Measurements from ENCODE around the gene USP2. TPM values are rescaled to one million over a fixed set of nuclear protein-coding genes. Genes with fewer than 3 reads are reported as not detected.
A peak's percentile ranks its signal among the peaks of the same experiment; 100 is the strongest.

The USP2 gene
- total RNA-seq, 4 donors from 2014 or later, result 4.6 to 10.0 (median 6.6) TPM

- no peaks in the 10 kb centered on the region for H3K9me3 ChIP-seq
- no peaks in the 10 kb centered on the region for H3K36me3 ChIP-seq
- peaks cover 15 to 100% (median 70%) of the 10 kb centered on the region in 3 donors for H3K4me1 ChIP-seq
- no peaks in the 10 kb centered on the region for H3K27me3 ChIP-seq
- H3K27ac ChIP-seq, result peak overlapping the region; percentile 59 to 97 (median 95)
- 68 to 69% methylated on average over 5 to 10 of the region's 13 CpGs for WGBS, 2 donors (ENCODE audit: low coverage in 1 of 2)
- no peak for ATAC-seq
- H3K4me3 ChIP-seq, result peak overlapping the region in 1 of 2 donors; percentile 6
- TF ChIP-seq POLR2A (IDR thresholded peaks at IDR 0.05) (no peak), CTCF (IDR thresholded peaks at IDR 0.05) (no peak), EP300 (IDR thresholded peaks at IDR 0.05) (no peak), POLR2AphosphoS5 (IDR thresholded peaks at IDR 0.05) (no peak)
These were observed 12.2 kb downstream of the USP2 start for GRCh38 chr11:119369132-119369925.

- H3K9me3 ChIP-seq, result no peaks in the 10 kb centered on the region
- peaks cover 15 to 100% (median 71%) of the 10 kb centered on the region in 3 donors for H3K4me1 ChIP-seq
- no peaks in the 10 kb centered on the region for H3K27me3 ChIP-seq
- ATAC-seq, result peak; percentile 49
- H3K36me3 ChIP-seq, result no peaks in the 10 kb centered on the region
- WGBS, 2 donors (ENCODE audit: low coverage in 1 of 2), result 45% methylated on average over 13 of the region's 17 CpGs; no CpG with 5 or more reads in 1 of the 2 donors
- H3K27ac ChIP-seq, result peak overlapping the region; percentile 59 to 97 (median 95)
- peak; percentile 81 for TF ChIP-seq POLR2AphosphoS5 (IDR thresholded peaks at IDR 0.05)
- TF ChIP-seq EP300 (IDR thresholded peaks at IDR 0.05), result no peak
- peak in 1 of 4 experiments; percentile 3 for TF ChIP-seq CTCF (IDR thresholded peaks at IDR 0.05)
- peak overlapping the region in 1 of 2 donors; percentile 6 for H3K4me3 ChIP-seq
These were observed 13.1 kb downstream of the USP2 start for GRCh38 chr11:119368121-119369034.

GRCh38 chr11:119367661-119368120 is 13.8 kb downstream of the USP2 start:
- TF ChIP-seq POLR2A (IDR thresholded peaks at IDR 0.05), result no peak
- peak; percentile 38 for TF ChIP-seq POLR2AphosphoS5 (IDR thresholded peaks at IDR 0.05)
- peak; percentile 10 for TF ChIP-seq EP300 (IDR thresholded peaks at IDR 0.05)
- peak in 1 of 4 experiments; percentile 7 for TF ChIP-seq CTCF (IDR thresholded peaks at IDR 0.05)
- Histone ChIP-seq H3K4me1 (peaks cover 15 to 100% (median 71%) of the 10 kb centered on the region in 3 donors), H3K36me3 (no peaks in the 10 kb centered on the region), H3K4me3 (no peak overlapping the region), H3K9me3 (no peaks in the 10 kb centered on the region), H3K27ac (peak overlapping the region; percentile 59 to 97 (median 95)), H3K27me3 (no peaks in the 10 kb centered on the region)
- WGBS, 2 donors (ENCODE audit: low coverage in 1 of 2), result 37% methylated on average over 5 to 7 of the region's 9 CpGs
- no peak for ATAC-seq

- Histone ChIP-seq H3K9me3 (no peaks in the 10 kb centered on the region), H3K4me3 (no peak overlapping the region), H3K27me3 (no peaks in the 10 kb centered on the region), H3K27ac (peak overlapping the region; percentile 59 to 97 (median 95)), H3K4me1 (peaks cover 15 to 100% (median 72%) of the 10 kb centered on the region in 3 donors), H3K36me3 (no peaks in the 10 kb centered on the region)
- no peak for ATAC-seq
- TF ChIP-seq EP300 (IDR thresholded peaks at IDR 0.05) (no peak), POLR2AphosphoS5 (IDR thresholded peaks at IDR 0.05) (peak; percentile 25)
- WGBS, 2 donors (ENCODE audit: low coverage in 1 of 2), result 22 to 60% methylated on average over 3 of the region's 11 CpGs
These were observed 14.5 kb downstream of the USP2 start for GRCh38 chr11:119366690-119367620.
